HCT116 (cell line): Measurements from ENCODE around the gene MICAL3. TPM values are rescaled to one million over a fixed set of nuclear protein-coding genes. Genes with fewer than 3 reads are reported as not detected.
A peak's percentile ranks its signal among the peaks of the same experiment; 100 is the strongest.

Experiments used
- ATAC-seq: fragments of 200-7000 bp; cut with Tn5 transposase; 2 replicates; pipeline ENCODE4 v1.9.1; 2020; ENCODE audit warnings: mild to moderate bottlenecking, moderate library complexity
- BruUV-seq: library from RNA; stranded (reverse); fragments of 400-500 nt; replicated peaks from 2 replicates; lab custom pipeline; 2021; lab: Mats Ljungman, UMichigan
- CTCF ChIA-PET: fragments of 300-600 bp; sonication (Branson Sonifier 250); formaldehyde crosslinking; loops from one replicate; lab custom pipeline; 2021; ENCODE audit warnings: antibody characterized with exemption; lab: Charles Lee
- POLR2A ChIA-PET: fragments of 300-600, 350-600 bp; sonication (Branson Sonifier 250); formaldehyde crosslinking; loops from one replicate; lab custom pipeline; 2021; ENCODE audit warnings: antibody characterized with exemption; lab: Charles Lee
- RAD21 ChIA-PET, 2 experiments: fragments of 300-600 bp; sonication (Branson Sonifier 250); formaldehyde crosslinking; loops; one replicate each; lab custom pipeline; 2023; ENCODE audit warnings: low total read pairs in 2 of 2; ENCODE audit not compliant: uncharacterized antibody in 2 of 2, unreplicated experiment in 2 of 2, low non-redundant PET in 1 of 2; lab: Charles Lee
- DNase-seq: peaks from one replicate; pipeline ENCODE4 v3.0.0-alpha.2; 2010; ENCODE audit warnings: low read depth, low spot score
- H2AFZ ChIP-seq: fragments of 200-600 bp; shearing (Covaris generic), sonication (generic); 2 replicates; pipeline ENCODE4 v1.6.1; 2017; ENCODE audit warnings: low read depth, mixed run types, mixed read lengths, antibody characterized with exemption, low read length; ENCODE audit not compliant: poor library complexity, severe bottlenecking
- H3K27ac ChIP-seq: 2 replicates; pipeline ENCODE4 v1.5.1; 2012; ENCODE audit warnings: low read depth, low read length
- H3K27me3 ChIP-seq: fragments of 200-600 bp; sonication (generic); 2 replicates; pipeline ENCODE4 v1.6.1; 2016; ENCODE audit warnings: mixed run types, low read length, mixed read lengths; ENCODE audit not compliant: insufficient read depth
- H3K36me3 ChIP-seq, 2 experiments: fragments of 200-500 bp in 1 of 2; fragments of 200-600 bp in 1 of 2; sonication (Bioruptor generic) in 1 of 2; sonication (generic) in 1 of 2; 2 replicates each; pipeline versions ENCODE4 v1.5.1 to v1.6.1; 2014 to 2016; ENCODE audit warnings: low read length in 2 of 2, inconsistent platforms in 1 of 2, mixed read lengths in 1 of 2, mixed run types in 1 of 2; ENCODE audit not compliant: insufficient read depth in 2 of 2, control insufficient read depth in 1 of 2
- H3K4me1 ChIP-seq, 2 experiments: fragments of 200-600 bp in 1 of 2; sonication (generic) in 1 of 2; 2 replicates each; pipeline versions ENCODE4 v1.5.1 to v1.6.1; 2012 to 2017; ENCODE audit warnings: low read length in 2 of 2, inconsistent platforms in 1 of 2, mild to moderate bottlenecking in 1 of 2, mixed read lengths in 1 of 2, mixed run types in 1 of 2, moderate library complexity in 1 of 2; ENCODE audit not compliant: insufficient read depth in 2 of 2, control insufficient read depth in 1 of 2
- H3K4me2 ChIP-seq: fragments of 200-600 bp; sonication (generic); 2 replicates; pipeline ENCODE4 v1.6.1; 2017; ENCODE audit warnings: mixed run types, low read length, mixed read lengths
- H3K4me3 ChIP-seq, 2 experiments: fragments of 200-600 bp in 1 of 2; sonication (generic) in 1 of 2; replicated peaks in 1 of 2; 2 replicates each; pipeline ENCODE4 v1.5.1; 2011 to 2016; ENCODE audit warnings: low read length in 2 of 2, control low read depth in 1 of 2, low read depth in 1 of 2, mild to moderate bottlenecking in 1 of 2, mixed read lengths in 1 of 2, mixed run types in 1 of 2
- H3K79me2 ChIP-seq: fragments of 200-600 bp; sonication (generic); 2 replicates; pipeline ENCODE4 v1.6.1; 2017; ENCODE audit warnings: mild to moderate bottlenecking, mixed run types, low read length, moderate library complexity, mixed read lengths; ENCODE audit not compliant: insufficient read depth
- H3K9ac ChIP-seq: fragments of 200-600 bp; sonication (generic); 2 replicates; pipeline ENCODE4 v1.6.1; 2016; ENCODE audit warnings: low read length, mixed read lengths
- H3K9me2 ChIP-seq: fragments of 200-600 bp; sonication (generic), shearing (Covaris generic); 2 replicates; pipeline ENCODE4 v1.6.1; 2017; ENCODE audit warnings: mixed run types, mild to moderate bottlenecking, moderate library complexity; ENCODE audit not compliant: insufficient read depth
- H3K9me3 ChIP-seq, 2 experiments: fragments of 200-500 bp in 1 of 2; fragments of 200-600 bp in 1 of 2; sonication (Bioruptor generic) in 1 of 2; sonication (generic) in 1 of 2; 2 replicates each; pipeline ENCODE4 v1.6.1; 2014 to 2017; ENCODE audit warnings: low read length in 2 of 2, mixed read lengths in 2 of 2, inconsistent platforms in 1 of 2, low read depth in 1 of 2, mild to moderate bottlenecking in 1 of 2, mixed run types in 1 of 2, moderate library complexity in 1 of 2; ENCODE audit not compliant: control insufficient read depth in 1 of 2, insufficient read depth in 1 of 2
- H4K20me1 ChIP-seq: fragments of 200-600 bp; sonication (generic), shearing (Covaris generic); 2 replicates; pipeline ENCODE4 v1.6.1; 2017; ENCODE audit warnings: mixed run types, mild to moderate bottlenecking, moderate library complexity; ENCODE audit not compliant: insufficient read depth
- RAD21 ChIP-seq: IDR thresholded peaks from 2 replicates; pipeline ENCODE4 v1.6.1; 2012; ENCODE audit warnings: low read depth, mild to moderate bottlenecking
- TCF7L2 ChIP-seq: IDR thresholded peaks from 2 replicates; pipeline ENCODE4 v1.7.0; 2011; ENCODE audit warnings: borderline replicate concordance, inconsistent platforms; ENCODE audit not compliant: insufficient read depth, insufficient read length; ENCODE audit errors: extremely low read depth
- ZFX ChIP-seq: fragments of 450-650 bp; IDR thresholded peaks from 2 replicates; pipeline ENCODE4 v1.6.1; 2017
- intact Hi-C: fragments of 100-400 bp; cut with micrococcal nuclease; formaldehyde crosslinking; loops from 2 replicates; pipeline ENCODE4 v1.10.0; 2022
- total RNA-seq: library from RNA; stranded (reverse); gene quantifications from one replicate; pipeline ENCODE4 v1.2.1, GENCODE V29; 2021; ENCODE audit not compliant: unreplicated experiment
- TF ChIP-seq, protein P1 (sequence below): IDR thresholded peaks from 2 replicates; pipeline ENCODE4 v1.6.1; 2012; ENCODE audit warnings: low read depth
- TF ChIP-seq, protein P2 (sequence below), 3 experiments: fragments of 200-600 bp in 1 of 3; sonication (generic) in 1 of 3; IDR thresholded peaks in 2 of 3; conservative IDR thresholded peaks in 1 of 3; 2 replicates each; pipeline ENCODE4 v1.5.1; 2012 to 2017; ENCODE audit warnings: low read depth in 2 of 3, low read length in 2 of 3, antibody characterized with exemption in 1 of 3, borderline replicate concordance in 1 of 3, control low read depth in 1 of 3, mild to moderate bottlenecking in 1 of 3, mixed read lengths in 1 of 3, mixed run types in 1 of 3, moderate library complexity in 1 of 3; ENCODE audit not compliant: insufficient read depth in 1 of 3

Gene MICAL3
- total RNA-seq, 1 experiment from 2014 or later: 30.8 TPM

GRCh38 chr22:17785185-17786184, 238.9 kb downstream of the MICAL3 start:
- peaks cover 10 to 21% of the 10 kb centered on the region in 2 experiments; a peak in 3 of 4 replicates for H3K4me1 ChIP-seq
- peaks cover 0 to 3% of the 10 kb centered on the region in 2 experiments; a peak in 1 of 4 replicates for H3K36me3 ChIP-seq
- no peaks in the 10 kb centered on the region for H3K9me2 ChIP-seq
- H4K20me1 ChIP-seq: no peaks in the 10 kb centered on the region
- intact Hi-C loops: loop anchor here (1.0 kb wide), 2 partner anchors 43 to 227 kb away; no protein-coding TSS in a partner anchor
- no peak for TF ChIP-seq ZFX
- TF ChIP-seq RAD21: peak; percentile 64
- TF ChIP-seq, protein P1, sequence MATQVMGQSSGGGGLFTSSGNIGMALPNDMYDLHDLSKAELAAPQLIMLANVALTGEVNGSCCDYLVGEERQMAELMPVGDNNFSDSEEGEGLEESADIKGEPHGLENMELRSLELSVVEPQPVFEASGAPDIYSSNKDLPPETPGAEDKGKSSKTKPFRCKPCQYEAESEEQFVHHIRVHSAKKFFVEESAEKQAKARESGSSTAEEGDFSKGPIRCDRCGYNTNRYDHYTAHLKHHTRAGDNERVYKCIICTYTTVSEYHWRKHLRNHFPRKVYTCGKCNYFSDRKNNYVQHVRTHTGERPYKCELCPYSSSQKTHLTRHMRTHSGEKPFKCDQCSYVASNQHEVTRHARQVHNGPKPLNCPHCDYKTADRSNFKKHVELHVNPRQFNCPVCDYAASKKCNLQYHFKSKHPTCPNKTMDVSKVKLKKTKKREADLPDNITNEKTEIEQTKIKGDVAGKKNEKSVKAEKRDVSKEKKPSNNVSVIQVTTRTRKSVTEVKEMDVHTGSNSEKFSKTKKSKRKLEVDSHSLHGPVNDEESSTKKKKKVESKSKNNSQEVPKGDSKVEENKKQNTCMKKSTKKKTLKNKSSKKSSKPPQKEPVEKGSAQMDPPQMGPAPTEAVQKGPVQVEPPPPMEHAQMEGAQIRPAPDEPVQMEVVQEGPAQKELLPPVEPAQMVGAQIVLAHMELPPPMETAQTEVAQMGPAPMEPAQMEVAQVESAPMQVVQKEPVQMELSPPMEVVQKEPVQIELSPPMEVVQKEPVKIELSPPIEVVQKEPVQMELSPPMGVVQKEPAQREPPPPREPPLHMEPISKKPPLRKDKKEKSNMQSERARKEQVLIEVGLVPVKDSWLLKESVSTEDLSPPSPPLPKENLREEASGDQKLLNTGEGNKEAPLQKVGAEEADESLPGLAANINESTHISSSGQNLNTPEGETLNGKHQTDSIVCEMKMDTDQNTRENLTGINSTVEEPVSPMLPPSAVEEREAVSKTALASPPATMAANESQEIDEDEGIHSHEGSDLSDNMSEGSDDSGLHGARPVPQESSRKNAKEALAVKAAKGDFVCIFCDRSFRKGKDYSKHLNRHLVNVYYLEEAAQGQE: no peak
- TF ChIP-seq, protein P2, sequence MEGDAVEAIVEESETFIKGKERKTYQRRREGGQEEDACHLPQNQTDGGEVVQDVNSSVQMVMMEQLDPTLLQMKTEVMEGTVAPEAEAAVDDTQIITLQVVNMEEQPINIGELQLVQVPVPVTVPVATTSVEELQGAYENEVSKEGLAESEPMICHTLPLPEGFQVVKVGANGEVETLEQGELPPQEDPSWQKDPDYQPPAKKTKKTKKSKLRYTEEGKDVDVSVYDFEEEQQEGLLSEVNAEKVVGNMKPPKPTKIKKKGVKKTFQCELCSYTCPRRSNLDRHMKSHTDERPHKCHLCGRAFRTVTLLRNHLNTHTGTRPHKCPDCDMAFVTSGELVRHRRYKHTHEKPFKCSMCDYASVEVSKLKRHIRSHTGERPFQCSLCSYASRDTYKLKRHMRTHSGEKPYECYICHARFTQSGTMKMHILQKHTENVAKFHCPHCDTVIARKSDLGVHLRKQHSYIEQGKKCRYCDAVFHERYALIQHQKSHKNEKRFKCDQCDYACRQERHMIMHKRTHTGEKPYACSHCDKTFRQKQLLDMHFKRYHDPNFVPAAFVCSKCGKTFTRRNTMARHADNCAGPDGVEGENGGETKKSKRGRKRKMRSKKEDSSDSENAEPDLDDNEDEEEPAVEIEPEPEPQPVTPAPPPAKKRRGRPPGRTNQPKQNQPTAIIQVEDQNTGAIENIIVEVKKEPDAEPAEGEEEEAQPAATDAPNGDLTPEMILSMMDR (IDR thresholded peaks at IDR 0.05 in 2 of 3, conservative IDR thresholded peaks at IDR 0.05 in 1 of 3; ENCODE audit: borderline replicate concordance in 1 of 3, insufficient read depth in 1 of 3, low read depth in 2 of 3, low read length in 2 of 3): peak; percentile 52 to 93 (median 82); a peak in 5 of 6 replicates
- TF ChIP-seq TCF7L2: peak; percentile 10
- CTCF ChIA-PET: interaction anchor here (0.5 to 5.8 kb wide), 24 partner anchors 11 to 711 kb away, joined by 3 to 96 read pairs (median 3); partner anchors contain the start of gene PEX26
- ATAC-seq: peak; percentile 96
- no peak overlapping the region for H2AFZ ChIP-seq
- no peaks in the 10 kb centered on the region for H3K79me2 ChIP-seq
- H3K9ac ChIP-seq: no peak overlapping the region
- H3K4me3 ChIP-seq: no peak overlapping the region
- H3K27me3 ChIP-seq: no peaks in the 10 kb centered on the region
- BruUV-seq: no TSS peak
- POLR2A ChIA-PET: interaction anchor here (0.7 to 1.0 kb wide), 3 partner anchors 43 to 437 kb away, joined by 3 to 4 read pairs (median 3); no protein-coding TSS in a partner anchor
- H3K9me3 ChIP-seq: no peaks in the 10 kb centered on the region
- H3K4me2 ChIP-seq: peak overlapping the region; percentile 56
- DNase-seq: peak; percentile 41
- H3K27ac ChIP-seq: no peak overlapping the region
- RAD21 ChIA-PET: interaction anchor here (0.6 to 1.7 kb wide), 10 partner anchors 13 to 292 kb away, joined by 3 to 10 read pairs (median 4); partner anchors contain the start of gene PEX26 (in 1 of the 2)
